GM19468 (cell line): ENCODE results near the gene GFI1.
"Not testable (repeated sequence)": the region's sequence is repeated elsewhere in the genome, so short reads cannot be mapped to it uniquely, and the experiment has no call there.

Experiments used
- ATAC-seq: cut with Tn5 transposase; IDR thresholded peaks from one replicate; pipeline ENCODE4 v1.9.1; 2021; ENCODE audit warnings: mild to moderate bottlenecking, moderate library complexity, moderate number of reproducible peaks; ENCODE audit not compliant: unreplicated experiment; ENCODE audit errors: extremely low read depth

GFI1 gene

GRCh38 chr1:92470216-92470615, 16.5 kb downstream of the GFI1 start:
- no peak for ATAC-seq

- ATAC-seq: no peak
These were observed 19.9 kb downstream of the GFI1 start for GRCh38 chr1:92466683-92467352.

DNA sequence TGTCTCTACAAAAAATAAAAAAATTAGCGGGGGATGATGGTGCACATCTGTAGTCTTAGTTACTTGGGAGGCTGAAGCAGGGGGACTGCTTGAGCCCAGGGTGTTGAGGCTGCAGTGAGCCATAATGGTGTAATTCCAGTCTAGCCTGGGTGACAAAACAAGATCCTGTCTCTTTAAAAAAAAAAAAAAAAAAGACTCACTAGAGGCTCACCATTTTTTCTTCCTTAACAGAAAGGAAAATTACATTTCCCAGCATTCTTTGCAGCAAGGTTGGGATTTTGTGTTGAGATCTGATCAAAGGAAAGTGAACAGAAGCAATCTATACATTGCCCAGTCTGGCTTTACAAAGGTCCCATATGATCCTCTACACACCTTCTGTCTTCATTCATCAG, 21.5 kb downstream of the GFI1 start:
- no peak for ATAC-seq

DNA sequence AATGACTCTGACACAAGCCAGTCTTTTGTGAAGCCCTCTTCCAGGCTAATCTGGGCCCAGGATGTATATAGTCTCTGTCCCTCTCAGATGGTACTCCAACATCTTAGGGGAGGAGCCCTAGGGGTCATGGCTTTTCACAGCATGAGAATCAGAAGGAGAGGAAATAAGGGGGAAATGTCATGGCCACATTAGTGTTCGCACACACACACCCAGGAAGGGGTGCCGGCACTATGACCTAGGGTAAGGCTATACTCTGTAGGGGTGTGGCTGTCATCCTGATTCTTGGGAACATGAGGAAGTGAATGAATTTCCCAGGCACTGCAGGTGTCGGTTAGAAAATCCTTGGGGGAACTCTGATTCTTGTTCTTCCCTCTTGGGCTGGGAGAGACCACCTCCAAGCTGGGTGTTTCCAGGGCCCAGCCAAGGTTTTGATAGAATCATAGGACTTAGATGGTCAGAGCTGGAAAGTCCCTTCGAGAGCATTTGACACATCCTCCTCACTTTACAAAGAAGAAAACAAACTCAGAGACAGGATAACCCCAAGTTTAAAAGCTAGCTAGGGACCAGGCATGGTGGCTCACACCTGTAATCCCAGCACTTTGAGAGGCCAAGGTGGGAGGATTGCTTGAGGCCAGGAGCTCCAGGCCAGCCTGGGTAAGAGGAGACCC, 22.0 kb downstream of the GFI1 start:
- ATAC-seq: no peak

- ATAC-seq: peak; percentile 55
These were observed 25.2 kb downstream of the GFI1 start for GRCh38 chr1:92461364-92462097.

GRCh38 chr1:92459871-92460320, 26.8 kb downstream of the GFI1 start:
- ATAC-seq: no peak

GRCh38 chr1:92458146-92458545, 28.6 kb downstream of the GFI1 start:
- ATAC-seq: no peak

DNA sequence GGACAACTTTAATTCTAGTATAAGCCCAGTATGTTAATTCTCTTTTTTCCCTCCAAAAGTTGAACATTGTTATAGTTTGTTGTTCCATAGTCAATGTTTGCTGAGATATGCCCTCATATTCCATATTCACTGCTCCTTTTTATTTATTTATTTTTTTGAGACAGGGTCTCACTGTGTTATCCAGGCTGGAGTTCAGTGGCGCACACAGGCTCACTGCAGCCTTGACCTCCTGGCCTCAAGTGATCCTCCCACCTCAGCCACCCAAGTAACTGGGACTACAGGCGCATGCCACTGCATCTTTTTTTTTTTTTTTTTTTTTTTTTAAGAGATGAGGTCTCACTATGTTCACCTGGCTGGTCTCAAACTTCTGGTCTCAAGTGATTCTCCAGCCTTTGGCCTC, 38.7 kb downstream of the GFI1 start:
- no peak for ATAC-seq

- no peak for ATAC-seq
These were observed 39.6 kb downstream of the GFI1 start for GRCh38 chr1:92447033-92447681.

DNA sequence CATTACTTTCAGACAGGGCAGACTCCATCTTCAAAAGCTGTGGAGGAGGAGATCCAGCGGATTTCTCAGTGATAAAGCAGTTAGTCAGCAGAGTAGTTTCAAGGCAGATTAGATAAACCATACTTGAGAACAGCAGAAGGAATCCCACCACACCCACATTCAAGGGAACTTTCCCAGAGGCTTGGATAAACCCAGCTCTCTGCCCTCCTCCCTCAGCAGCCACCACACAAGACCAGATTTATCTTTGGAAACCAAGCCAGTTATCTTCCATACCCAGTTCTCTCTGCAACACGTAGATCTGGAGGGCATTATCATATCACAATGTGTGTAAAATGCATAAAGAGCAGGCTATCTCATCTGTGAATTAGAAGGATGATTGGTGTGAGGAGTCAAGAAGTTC, 40.2 kb downstream of the GFI1 start:
- ATAC-seq: no peak

DNA sequence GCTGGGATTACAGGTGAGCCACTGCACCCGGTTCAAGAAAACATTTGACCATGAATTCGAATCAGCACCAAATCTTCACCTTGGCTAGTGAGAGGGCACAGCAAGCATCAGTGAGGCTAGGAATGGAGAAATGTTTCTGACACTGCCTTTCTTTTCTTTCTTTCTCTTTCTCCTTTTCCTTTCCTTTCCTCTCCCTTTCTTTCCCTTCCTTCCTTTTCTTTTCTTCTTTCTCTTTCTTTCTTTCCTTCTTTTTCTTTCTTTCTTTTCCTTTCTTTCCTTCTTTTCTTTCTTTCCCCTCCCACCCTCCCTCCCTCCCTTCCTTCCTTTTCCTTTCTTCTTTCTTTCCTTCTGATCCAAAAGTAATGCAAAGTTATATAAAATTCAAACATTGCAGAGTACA, 40.9 kb downstream of the GFI1 start:
- no peak for ATAC-seq

- no peak for ATAC-seq
These were observed 42.4 kb downstream of the GFI1 start for GRCh38 chr1:92444351-92444750.

DNA sequence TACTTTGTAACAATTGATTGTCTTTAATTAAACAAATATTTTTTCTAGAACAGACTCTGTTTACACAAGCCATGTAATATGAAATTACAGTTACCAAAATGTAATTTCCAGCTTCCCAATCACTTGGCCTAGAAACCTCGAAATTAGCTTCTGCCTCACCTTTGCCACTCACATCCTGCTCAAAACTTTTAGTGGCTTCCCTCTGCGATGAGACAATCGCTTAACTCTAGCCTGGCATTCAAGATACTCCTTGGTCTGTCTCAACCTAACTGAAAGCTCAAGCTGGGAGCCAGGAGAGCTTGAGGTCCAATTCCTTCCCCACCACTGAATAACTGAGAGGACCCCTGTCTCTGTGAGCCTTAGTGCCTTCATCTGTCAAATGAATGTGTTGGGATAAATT, 42.8 kb downstream of the GFI1 start:
- ATAC-seq: no peak

DNA sequence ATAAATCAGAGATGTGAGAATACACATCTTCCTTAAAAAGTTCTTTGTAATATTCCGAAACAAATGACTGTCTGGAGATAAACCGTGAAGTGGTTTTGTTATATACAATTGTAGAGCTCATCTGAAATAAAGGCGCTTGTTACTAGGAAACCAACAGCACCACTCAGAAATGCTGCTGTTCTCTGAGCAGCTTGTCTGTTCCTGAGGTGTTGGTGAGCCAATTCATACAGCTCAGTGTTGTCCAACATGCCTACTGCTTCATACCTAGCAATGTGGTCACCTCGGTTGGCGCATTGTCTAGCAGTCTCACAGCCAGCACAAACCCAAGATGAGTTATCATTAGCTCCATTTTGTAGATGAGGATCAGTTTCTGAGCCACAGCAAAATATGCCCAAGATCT, 44.4 kb downstream of the GFI1 start:
- no peak for ATAC-seq

- no peak for ATAC-seq
These were observed 44.9 kb downstream of the GFI1 start for GRCh38 chr1:92441697-92442342.

- ATAC-seq: no peak
These were observed 45.4 kb downstream of the GFI1 start for GRCh38 chr1:92441316-92441696.

- ATAC-seq: no peak
These were observed 47.4 kb downstream of the GFI1 start for GRCh38 chr1:92439291-92439690.

DNA sequence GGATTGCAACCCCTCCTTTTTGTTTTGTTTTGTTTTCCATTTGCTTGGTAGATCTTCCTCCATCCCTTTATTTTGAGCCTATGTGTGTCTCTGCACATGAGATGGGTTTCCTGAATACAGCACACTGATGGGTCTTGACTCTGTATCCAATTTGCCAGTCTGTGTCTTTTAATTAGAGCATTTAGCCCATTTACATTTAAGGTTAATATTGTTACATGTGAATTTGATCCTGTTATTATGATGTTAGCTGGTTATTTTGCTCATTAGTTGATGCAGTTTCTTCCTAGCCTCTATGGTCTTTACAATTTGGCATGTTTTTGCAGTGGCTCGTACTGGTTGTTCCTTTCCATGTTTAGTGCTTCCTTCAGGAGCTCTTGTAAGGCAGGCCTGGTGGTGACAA, 52.2 kb downstream of the GFI1 start:
- ATAC-seq: not testable (repeated sequence)

DNA sequence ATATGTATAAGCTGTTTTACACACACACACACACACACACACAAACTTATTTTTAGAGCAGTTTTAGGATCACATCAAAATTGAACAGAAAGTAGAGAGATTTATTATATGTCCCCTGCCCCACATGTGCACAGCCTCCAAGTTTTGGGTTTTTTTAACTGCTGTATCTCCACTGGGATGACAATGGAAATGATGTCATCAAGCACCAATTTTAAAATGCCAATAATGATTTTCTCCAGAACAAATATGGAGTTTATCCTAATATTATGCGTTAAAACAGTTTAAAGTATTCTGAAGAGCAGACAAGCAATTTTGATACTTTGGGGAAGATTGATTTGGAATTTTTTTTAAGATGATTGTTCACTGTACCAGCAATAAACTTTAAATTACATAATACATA, 56.7 kb downstream of the GFI1 start:
- ATAC-seq: no peak

DNA sequence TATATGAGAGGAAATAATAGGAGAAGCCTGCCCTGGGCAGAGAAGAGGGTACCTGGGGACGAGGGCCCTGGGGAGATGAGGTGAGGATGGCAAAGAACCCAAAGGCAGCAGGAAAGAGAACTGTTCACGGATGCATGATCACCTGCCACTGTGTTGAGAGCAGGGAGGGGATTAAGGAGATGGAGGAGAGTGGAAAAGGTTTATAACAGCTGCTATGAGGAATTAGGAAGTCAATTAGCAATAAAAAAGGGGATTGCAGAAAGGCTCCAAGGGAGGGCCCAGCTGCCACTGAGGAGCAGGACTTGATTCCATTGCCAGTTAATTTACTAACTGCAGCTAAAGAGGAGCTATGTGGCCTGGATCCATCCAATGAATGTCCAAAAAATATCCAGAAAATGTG, 61.1 kb downstream of the GFI1 start:
- ATAC-seq: no peak
